ENCODE data around the gene MEF2D. TPM values are rescaled to one million over a fixed set of nuclear protein-coding genes. Genes with fewer than 3 reads are reported as not detected.

The MEF2D gene
- total RNA-seq, 1 donor from 2014 or later = 60.8 TPM

DNA sequence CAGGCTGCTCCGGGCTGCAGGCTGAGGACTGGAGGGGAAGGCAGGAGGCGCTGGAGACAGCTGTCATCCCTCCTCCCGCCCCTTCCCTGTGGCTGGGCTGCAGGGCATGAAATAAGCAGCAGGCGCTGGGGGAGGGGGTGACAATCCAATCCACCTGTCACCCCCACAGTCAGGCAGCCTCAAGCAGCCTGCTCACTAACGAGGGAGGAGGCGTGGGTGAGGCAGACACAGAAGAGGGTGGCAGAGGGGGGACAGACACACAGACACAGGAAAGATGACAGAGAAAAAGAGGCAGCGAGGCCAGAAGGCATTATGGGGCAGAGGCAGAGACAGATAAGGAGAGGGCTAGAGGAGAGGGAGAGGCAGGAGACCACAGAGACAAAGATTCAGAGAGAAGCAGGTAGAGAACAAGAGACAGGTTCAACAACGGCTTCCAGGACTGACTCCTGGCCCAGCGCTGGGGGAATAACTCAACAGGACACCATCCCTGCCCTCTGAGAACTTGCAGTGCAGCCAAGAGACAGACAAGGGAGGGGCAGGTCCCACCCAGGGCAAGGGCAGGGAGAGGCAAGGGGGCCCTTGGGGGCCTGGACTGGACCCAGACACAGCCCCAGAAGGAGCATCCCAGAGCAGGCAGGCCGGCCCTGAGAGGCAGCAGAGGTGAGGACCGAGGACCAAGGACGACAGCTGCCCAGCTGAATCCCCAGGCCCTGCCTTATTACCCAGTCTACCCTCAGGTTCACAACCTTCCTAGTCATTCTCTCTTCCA lies 11.2 kb downstream of the MEF2D start:
- intact Hi-C loops (cut with DNase I) = no loop called here
- no peak for DNase-seq
- peaks cover 77% of the 10 kb centered on the region for H3K4me1 ChIP-seq
- TF ChIP-seq, protein P1, sequence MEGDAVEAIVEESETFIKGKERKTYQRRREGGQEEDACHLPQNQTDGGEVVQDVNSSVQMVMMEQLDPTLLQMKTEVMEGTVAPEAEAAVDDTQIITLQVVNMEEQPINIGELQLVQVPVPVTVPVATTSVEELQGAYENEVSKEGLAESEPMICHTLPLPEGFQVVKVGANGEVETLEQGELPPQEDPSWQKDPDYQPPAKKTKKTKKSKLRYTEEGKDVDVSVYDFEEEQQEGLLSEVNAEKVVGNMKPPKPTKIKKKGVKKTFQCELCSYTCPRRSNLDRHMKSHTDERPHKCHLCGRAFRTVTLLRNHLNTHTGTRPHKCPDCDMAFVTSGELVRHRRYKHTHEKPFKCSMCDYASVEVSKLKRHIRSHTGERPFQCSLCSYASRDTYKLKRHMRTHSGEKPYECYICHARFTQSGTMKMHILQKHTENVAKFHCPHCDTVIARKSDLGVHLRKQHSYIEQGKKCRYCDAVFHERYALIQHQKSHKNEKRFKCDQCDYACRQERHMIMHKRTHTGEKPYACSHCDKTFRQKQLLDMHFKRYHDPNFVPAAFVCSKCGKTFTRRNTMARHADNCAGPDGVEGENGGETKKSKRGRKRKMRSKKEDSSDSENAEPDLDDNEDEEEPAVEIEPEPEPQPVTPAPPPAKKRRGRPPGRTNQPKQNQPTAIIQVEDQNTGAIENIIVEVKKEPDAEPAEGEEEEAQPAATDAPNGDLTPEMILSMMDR (IDR thresholded peaks at IDR 0.05) = peak; percentile 10
- no peaks in the 10 kb centered on the region for H3K36me3 ChIP-seq
- no peak overlapping the region for H3K4me3 ChIP-seq
- ATAC-seq = peak; percentile 13
- no peaks in the 10 kb centered on the region for H3K9me3 ChIP-seq
- H3K27ac ChIP-seq = peak overlapping the region; percentile 47
- H3K27me3 ChIP-seq = no peaks in the 10 kb centered on the region

DNA sequence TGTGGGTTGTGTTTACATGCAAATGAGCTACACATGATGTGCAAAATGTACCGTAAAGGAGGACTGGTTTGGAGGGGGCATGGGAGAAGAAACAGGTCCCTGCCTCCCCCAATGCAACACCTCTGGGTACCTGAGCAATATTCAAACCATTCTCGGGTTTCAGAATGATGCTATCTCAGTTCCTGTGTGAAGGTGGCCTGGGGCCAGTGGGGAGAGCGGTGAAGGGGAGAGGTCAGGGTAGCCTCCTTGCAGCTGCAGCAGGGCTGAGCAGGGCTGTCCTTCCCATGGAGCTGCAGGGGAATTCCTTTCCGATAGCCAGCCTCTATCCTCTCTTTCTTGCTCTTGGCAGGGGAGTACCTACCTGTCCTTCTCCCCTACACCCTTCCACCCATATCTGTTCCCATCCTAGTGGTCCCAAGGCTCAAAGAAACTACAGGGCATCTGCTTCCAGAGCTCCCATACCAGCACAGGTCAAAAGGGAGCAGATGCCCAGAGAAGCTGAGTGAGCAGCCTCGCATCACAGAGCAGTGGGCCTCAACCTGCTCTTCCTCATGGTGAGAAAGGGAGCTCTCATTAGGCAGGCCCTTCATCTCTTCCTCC lies 11.9 kb downstream of the MEF2D start:
- TF ChIP-seq, protein P1 (IDR thresholded peaks at IDR 0.05) = no peak
- Histone ChIP-seq H3K27ac (peak overlapping the region; percentile 58), H3K36me3 (no peaks in the 10 kb centered on the region), H3K27me3 (no peaks in the 10 kb centered on the region), H3K9me3 (no peaks in the 10 kb centered on the region), H3K4me1 (peaks cover 74% of the 10 kb centered on the region), H3K4me3 (no peak overlapping the region)
- DNase-seq (no peak), ATAC-seq (no peak)
- intact Hi-C loops (cut with DNase I) = no loop called here

DNA sequence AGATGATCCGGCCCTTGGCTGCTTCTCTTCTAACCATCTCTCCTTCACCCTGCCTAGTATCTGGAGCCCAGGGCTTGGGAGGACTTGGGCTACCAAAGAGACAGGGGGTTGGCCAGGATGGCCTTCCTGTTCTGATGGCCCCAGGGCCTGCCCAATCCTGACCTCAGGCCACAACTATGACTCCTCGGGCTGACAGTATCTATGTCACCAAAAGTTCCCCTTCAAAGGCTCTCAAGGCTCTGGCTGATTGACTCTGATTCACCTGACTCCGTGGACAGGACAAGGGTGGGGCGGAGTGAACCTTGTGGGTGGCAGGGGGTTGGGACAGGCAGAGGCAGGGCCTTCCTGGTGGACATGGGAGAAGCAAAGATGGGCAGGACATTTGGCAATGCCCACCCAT lies 12.7 kb downstream of the MEF2D start:
- ATAC-seq (no peak), DNase-seq (no peak)
- H3K27ac ChIP-seq = peak overlapping the region; percentile 58
- H3K4me1 ChIP-seq = peaks cover 66% of the 10 kb centered on the region
- H3K4me3 ChIP-seq = no peak overlapping the region
- TF ChIP-seq, protein P1 (IDR thresholded peaks at IDR 0.05) = no peak
- H3K9me3 ChIP-seq = no peaks in the 10 kb centered on the region
- peaks cover 6% of the 10 kb centered on the region for H3K36me3 ChIP-seq
- no peaks in the 10 kb centered on the region for H3K27me3 ChIP-seq
- intact Hi-C loops (cut with DNase I) = no loop called here

DNA sequence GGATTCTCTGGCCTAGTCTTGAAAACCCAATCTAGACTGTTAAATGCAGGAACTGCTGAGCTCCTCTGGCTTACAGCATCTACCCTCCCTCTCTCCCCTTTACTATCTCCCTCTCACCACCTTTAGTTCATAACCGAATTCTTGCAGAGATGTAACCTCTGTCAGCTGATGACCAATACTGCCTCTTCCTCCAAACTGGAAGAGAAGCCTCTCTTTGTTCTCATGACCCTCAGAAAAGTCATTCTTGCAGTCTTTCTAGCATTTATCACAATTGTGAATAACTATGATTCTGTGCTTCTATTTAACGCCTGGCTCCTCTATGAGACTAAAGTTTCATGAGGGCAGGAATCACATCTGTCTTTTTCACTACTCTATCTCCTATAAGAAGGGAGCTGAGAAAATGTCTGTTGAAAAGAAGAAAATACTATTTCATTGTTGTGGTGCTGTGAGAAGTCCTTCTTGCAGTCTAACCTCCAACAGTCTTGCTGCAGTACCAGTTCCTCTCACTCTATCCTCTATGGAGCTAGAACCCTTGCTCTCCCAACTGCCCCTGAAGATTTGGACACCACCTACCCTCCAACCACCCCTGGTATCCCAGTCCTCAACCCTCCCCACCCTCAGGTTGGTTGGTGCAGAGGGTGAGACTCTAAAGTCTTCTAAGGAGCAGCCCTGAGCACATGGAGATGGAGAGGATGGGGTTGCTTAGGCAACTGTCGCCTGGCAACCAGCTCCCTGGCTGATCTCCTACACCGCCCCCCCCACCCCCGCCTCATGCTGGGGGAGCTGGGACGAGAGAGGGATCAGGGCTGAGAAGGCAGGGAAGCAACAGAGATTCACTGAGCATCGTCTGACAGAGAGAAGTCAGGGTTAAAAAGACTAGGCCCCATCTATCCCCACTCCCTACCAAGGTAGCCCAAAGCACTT lies 13.9 kb downstream of the MEF2D start:
- TF ChIP-seq, protein P1 (IDR thresholded peaks at IDR 0.05) = no peak
- peaks cover 54% of the 10 kb centered on the region for H3K4me1 ChIP-seq
- no peak overlapping the region for H3K27ac ChIP-seq
- H3K27me3 ChIP-seq = no peaks in the 10 kb centered on the region
- ATAC-seq (no peak), DNase-seq (no peak)
- H3K9me3 ChIP-seq = no peaks in the 10 kb centered on the region
- intact Hi-C loops (cut with DNase I) = no loop called here
- no peak overlapping the region for H3K4me3 ChIP-seq
- peaks cover 18% of the 10 kb centered on the region for H3K36me3 ChIP-seq

DNA sequence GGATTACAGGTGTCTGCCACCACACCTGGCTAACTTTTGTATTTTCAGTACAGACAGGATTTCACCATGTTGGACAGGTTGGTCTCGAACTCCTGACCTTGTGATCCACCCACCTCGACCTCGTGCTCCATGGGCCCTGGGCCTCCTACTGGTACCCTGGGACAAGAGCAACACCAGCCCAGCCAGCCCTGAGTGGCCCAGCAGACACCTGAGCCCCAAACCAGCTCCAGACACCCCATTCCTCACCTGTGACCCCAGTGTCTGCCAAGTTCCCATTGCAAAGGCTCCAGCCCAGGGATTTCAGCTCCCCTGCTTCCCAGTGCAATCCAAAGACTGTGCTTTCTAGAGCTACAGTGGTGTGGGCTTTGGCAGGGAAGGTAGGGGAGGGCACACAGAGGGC lies 14.6 kb downstream of the MEF2D start:
- TF ChIP-seq, protein P1 (IDR thresholded peaks at IDR 0.05) = no peak
- no peak for DNase-seq
- intact Hi-C loops (cut with DNase I) = no loop called here
- Histone ChIP-seq H3K4me1 (peaks cover 53% of the 10 kb centered on the region), H3K27me3 (no peaks in the 10 kb centered on the region), H3K4me3 (no peak overlapping the region), H3K27ac (no peak overlapping the region), H3K36me3 (peaks cover 25% of the 10 kb centered on the region), H3K9me3 (no peaks in the 10 kb centered on the region)
- ATAC-seq = no peak
